K562 (cell line): ENCODE data around the gene LENG8. TPM values are rescaled to one million over a fixed set of nuclear protein-coding genes. Genes with fewer than 3 reads are reported as not detected.

ENCODE experiments used
- BRD4 ChIP-seq: fragments of 200-600 bp; sonication (generic); IDR thresholded peaks from 2 replicates; pipeline ENCODE4 v1.6.1; 2017; ENCODE audit warnings: inconsistent platforms
- CHD1 ChIP-seq: fragments of 200-600 bp; sonication (generic); IDR thresholded peaks from one replicate; pipeline ENCODE4 v1.6.1; 2012; ENCODE audit warnings: mild to moderate bottlenecking, moderate library complexity, low read length, inconsistent platforms
- CHD4 ChIP-seq: fragments of 200-600 bp; sonication (generic); IDR thresholded peaks from 3 replicates; pipeline ENCODE4 v1.6.1; 2012; ENCODE audit warnings: low read depth, mild to moderate bottlenecking, mixed read lengths, low read length, inconsistent platforms; ENCODE audit not compliant: insufficient read depth, insufficient replicate concordance, poor library complexity, severe bottlenecking
- HDAC8 ChIP-seq: fragments of 450-650 bp; IDR thresholded peaks from 2 replicates; pipeline ENCODE4 v1.6.1; 2016; ENCODE audit warnings: mild to moderate bottlenecking, missing genetic modification characterization, moderate library complexity, missing compliant biosample characterization
- ID3 ChIP-seq, 2 experiments: fragments of 250-450 bp in 1 of 2; fragments of 450-650 bp in 1 of 2; sonication (Bioruptor Pico) in 1 of 2; IDR thresholded peaks; 2 replicates each; pipeline versions ENCODE4 v1.6.1 to v1.8.0; 2016 to 2021; ENCODE audit warnings: mild to moderate bottlenecking in 2 of 2, moderate library complexity in 2 of 2, missing compliant biosample characterization in 1 of 2, missing genetic modification characterization in 1 of 2
- KDM2B ChIP-seq: fragments of 250-450 bp; sonication (Bioruptor Pico); IDR thresholded peaks from 2 replicates; pipeline ENCODE4 v1.8.0; 2021; ENCODE audit warnings: mild to moderate bottlenecking, moderate library complexity
- MAZ ChIP-seq, 2 experiments: fragments of 450-650 bp in 1 of 2; sonication (generic) in 1 of 2; formaldehyde crosslinking; IDR thresholded peaks in 1 of 2; conservative IDR thresholded peaks in 1 of 2; 2 replicates each; pipeline versions ENCODE4 v1.4.0 to v1.5.0; 2020; ENCODE audit warnings: mild to moderate bottlenecking in 1 of 2, missing genetic modification reagents in 1 of 2
- NELFE ChIP-seq: IDR thresholded peaks from 2 replicates; pipeline ENCODE4 v1.6.1; 2011; ENCODE audit warnings: mild to moderate bottlenecking; ENCODE audit not compliant: insufficient read depth, insufficient read length
- NFATC3 ChIP-seq: fragments of 450-650 bp; IDR thresholded peaks from 2 replicates; pipeline ENCODE4 v1.6.1; 2017; ENCODE audit warnings: mild to moderate bottlenecking
- PHF8 ChIP-seq: fragments of 200-600 bp; sonication (generic); IDR thresholded peaks from 2 replicates; pipeline ENCODE4 v1.6.1; 2012; ENCODE audit warnings: mixed run types, mild to moderate bottlenecking, inconsistent platforms, low read length, moderate library complexity, borderline replicate concordance
- RB1 ChIP-seq: fragments of 450-650 bp; IDR thresholded peaks from 2 replicates; pipeline ENCODE4 v1.6.1; 2017; ENCODE audit warnings: low read depth, mild to moderate bottlenecking
- RBFOX2 ChIP-seq: fragments of 200-400 bp; formaldehyde crosslinking; IDR thresholded peaks from 2 replicates; pipeline ENCODE4 v1.6.1; 2017; ENCODE audit warnings: low read depth, mild to moderate bottlenecking, low read length, moderate library complexity
- RNF2 ChIP-seq: sonication (generic); IDR thresholded peaks from 2 replicates; pipeline ENCODE4 v1.6.1; 2016
- SUPT5H ChIP-seq: fragments of 450-650 bp; IDR thresholded peaks from 2 replicates; pipeline ENCODE4 v1.6.1; 2016
- TAF1 ChIP-seq: IDR thresholded peaks from 2 replicates; pipeline ENCODE4 v1.6.1; 2011; ENCODE audit warnings: mild to moderate bottlenecking, low read length, moderate library complexity; ENCODE audit not compliant: insufficient read depth, control insufficient read depth, severe bottlenecking; ENCODE audit errors: extremely low read depth
- TEAD1 ChIP-seq, 2 experiments: fragments of 450-650 bp in 1 of 2; sonication (generic) in 1 of 2; formaldehyde crosslinking; IDR thresholded peaks; 2 replicates each; pipeline versions ENCODE4 v1.4.0 to v1.8.0; 2020 to 2022; ENCODE audit warnings: mild to moderate bottlenecking in 2 of 2, missing genetic modification reagents in 1 of 2
- TFAP4 ChIP-seq: sonication (generic); formaldehyde crosslinking; IDR thresholded peaks from 2 replicates; pipeline ENCODE4 v1.8.0; 2022; ENCODE audit warnings: missing genetic modification reagents, mild to moderate bottlenecking, moderate library complexity, borderline replicate concordance
- ZNF24 ChIP-seq: fragments of 450-650 bp; IDR thresholded peaks from 2 replicates; pipeline ENCODE4 v1.6.1; 2016
- ZNF282 ChIP-seq: sonication (generic); formaldehyde crosslinking; IDR thresholded peaks from 2 replicates; pipeline ENCODE4 v1.8.1; 2023; ENCODE audit warnings: missing genetic modification reagents
- ZNF77 ChIP-seq: fragments of 250-450 bp; sonication (Bioruptor Pico); IDR thresholded peaks from 2 replicates; pipeline ENCODE4 v1.5.0; 2020
- polyA plus RNA-seq, 8 experiments: library from polyadenylated mRNA; depleted of rRNA in 4 of 8; stranded (reverse) in 5 of 8; unstranded in 3 of 8; fragments of >200 nt; fragmentation: Nextera tagmentation in 2 of 8; fragmentation: Illumina TruSeq in 1 of 8; extraction: Ambion mirVana in 2 of 8; extraction: Trizol in 1 of 8; gene quantifications; 2 replicates each; pipeline versions ENCODE4 v1.2.1 to v1.2.3, GENCODE V29; 2011 to 2014; ENCODE audit warnings: inconsistent platforms in 1 of 8, missing spikeins in 1 of 8
- total RNA-seq, 7 experiments: library from RNA; depleted of rRNA in 6 of 7; stranded (reverse); fragments of >200 nt in 6 of 7; fragmentation: Illumina TruSeq in 2 of 7; extraction: Trizol in 2 of 7; gene quantifications; 2 replicates each; pipeline versions ENCODE4 v1.2.1 to v1.2.3, GENCODE V29; 2011 to 2021; ENCODE audit warnings: low replicate concordance in 1 of 7
- TF ChIP-seq, protein P1 (sequence below): IDR thresholded peaks from 2 replicates; pipeline ENCODE4 v1.6.1; 2012; ENCODE audit warnings: low read depth, low read length, improper control_type of control experiment, borderline replicate concordance
- TF ChIP-seq, protein P2 (sequence below): fragments of 450-650 bp; IDR thresholded peaks from 2 replicates; pipeline ENCODE4 v1.6.1; 2014; ENCODE audit warnings: low read depth, mild to moderate bottlenecking, moderate library complexity, borderline replicate concordance
- TF ChIP-seq, protein P3 (sequence below): sonication (generic); formaldehyde crosslinking; IDR thresholded peaks from 2 replicates; pipeline ENCODE4 v1.8.0; 2022; ENCODE audit warnings: mild to moderate bottlenecking, missing genetic modification reagents

The LENG8 gene
- total and polyA plus RNA-seq, 9 of the 15 experiments (the other 6 are each of a cell fraction or from before 2014, with no cell fraction given) = 0.74 to 146 (median 28.1) TPM

GRCh38 chr19:54463531-54464043 is 14.6 kb downstream of the LENG8 start, which contains the start of gene LENG9 (continued):
- TF ChIP-seq, protein P1, sequence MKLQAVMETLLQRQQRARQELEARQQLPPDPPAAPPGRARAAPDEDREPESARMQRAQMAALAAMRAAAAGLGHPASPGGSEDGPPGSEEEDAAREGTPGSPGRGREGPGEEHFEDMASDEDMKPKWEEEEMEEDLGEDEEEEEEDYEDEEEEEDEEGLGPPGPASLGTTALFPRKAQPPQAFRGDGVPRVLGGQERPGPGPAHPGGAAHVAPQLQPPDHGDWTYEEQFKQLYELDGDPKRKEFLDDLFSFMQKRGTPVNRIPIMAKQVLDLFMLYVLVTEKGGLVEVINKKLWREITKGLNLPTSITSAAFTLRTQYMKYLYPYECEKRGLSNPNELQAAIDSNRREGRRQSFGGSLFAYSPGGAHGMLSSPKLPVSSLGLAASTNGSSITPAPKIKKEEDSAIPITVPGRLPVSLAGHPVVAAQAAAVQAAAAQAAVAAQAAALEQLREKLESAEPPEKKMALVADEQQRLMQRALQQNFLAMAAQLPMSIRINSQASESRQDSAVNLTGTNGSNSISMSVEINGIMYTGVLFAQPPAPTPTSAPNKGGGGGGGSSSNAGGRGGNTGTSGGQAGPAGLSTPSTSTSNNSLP = 0 out of 2 replicates have a peak, but pooled peaks have one; percentile 8
- peak; percentile 61 for TF ChIP-seq RBFOX2
- no peak for TF ChIP-seq ZNF77 (CRISPR knock-in tag)
- no peak for TF ChIP-seq CHD4
- no peak for TF ChIP-seq ID3 (CRISPR knock-in tag; IDR thresholded peaks at IDR 0.05)
- TF ChIP-seq ID3 (tag; IDR thresholded peaks at IDR 0.05) = 0 out of 2 replicates have a peak, but pooled peaks have one; percentile 2
- TF ChIP-seq, protein P2, sequence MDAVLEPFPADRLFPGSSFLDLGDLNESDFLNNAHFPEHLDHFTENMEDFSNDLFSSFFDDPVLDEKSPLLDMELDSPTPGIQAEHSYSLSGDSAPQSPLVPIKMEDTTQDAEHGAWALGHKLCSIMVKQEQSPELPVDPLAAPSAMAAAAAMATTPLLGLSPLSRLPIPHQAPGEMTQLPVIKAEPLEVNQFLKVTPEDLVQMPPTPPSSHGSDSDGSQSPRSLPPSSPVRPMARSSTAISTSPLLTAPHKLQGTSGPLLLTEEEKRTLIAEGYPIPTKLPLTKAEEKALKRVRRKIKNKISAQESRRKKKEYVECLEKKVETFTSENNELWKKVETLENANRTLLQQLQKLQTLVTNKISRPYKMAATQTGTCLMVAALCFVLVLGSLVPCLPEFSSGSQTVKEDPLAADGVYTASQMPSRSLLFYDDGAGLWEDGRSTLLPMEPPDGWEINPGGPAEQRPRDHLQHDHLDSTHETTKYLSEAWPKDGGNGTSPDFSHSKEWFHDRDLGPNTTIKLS = 0 out of 2 replicates have a peak, but pooled peaks have one; percentile 34
- 0 out of 2 replicates have a peak, but pooled peaks have one; percentile 44 for TF ChIP-seq KDM2B (CRISPR knock-in tag)
- TF ChIP-seq ZNF24 = peak; percentile 84
- TF ChIP-seq MAZ (CRISPR knock-in tag; conservative IDR thresholded peaks at IDR 0.05 in 1 of 2, IDR thresholded peaks at IDR 0.05 in 1 of 2) = peak in 1 of 2 experiments; percentile 42; a peak in 2 of 4 replicates
- peak; percentile 37 for TF ChIP-seq SUPT5H
- TF ChIP-seq RNF2 = 0 out of 2 replicates have a peak, but pooled peaks have one; percentile 33
- peak in 1 of 2 experiments; percentile 29; a peak in 1 of 4 replicates for TF ChIP-seq TEAD1 (CRISPR knock-in tag; IDR thresholded peaks at IDR 0.05)
- no peak for TF ChIP-seq BRD4
- peak; percentile 45 for TF ChIP-seq TFAP4 (CRISPR knock-in tag)
- 0 out of 2 replicates have a peak, but pooled peaks have one; percentile 30 for TF ChIP-seq HDAC8 (tag)
- peak; percentile 43; the same call in 1 of the 2 replicates for TF ChIP-seq RB1
- peak; percentile 48 for TF ChIP-seq TAF1
- no peak for TF ChIP-seq NFATC3
- 0 out of 2 replicates have a peak, but pooled peaks have one; percentile 13 for TF ChIP-seq ZNF282 (CRISPR knock-in tag)
- TF ChIP-seq CHD1 = peak; percentile 9
- TF ChIP-seq NELFE = no peak
- TF ChIP-seq, protein P3, sequence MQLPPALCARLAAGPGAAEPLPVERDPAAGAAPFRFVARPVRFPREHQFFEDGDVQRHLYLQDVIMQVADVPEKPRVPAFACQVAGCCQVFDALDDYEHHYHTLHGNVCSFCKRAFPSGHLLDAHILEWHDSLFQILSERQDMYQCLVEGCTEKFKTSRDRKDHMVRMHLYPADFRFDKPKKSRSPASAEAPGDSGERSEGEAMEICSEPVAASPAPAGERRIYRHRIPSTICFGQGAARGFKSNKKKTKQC (CRISPR knock-in tag) = peak; percentile 72; the same call in 1 of the 2 replicates
- peak; percentile 74; the same call in 1 of the 2 replicates for TF ChIP-seq PHF8
- TF ChIP-seq, all 486 proteins: peak for 51
